ENCODE measurements around the gene RUVBL1.

DNA sequence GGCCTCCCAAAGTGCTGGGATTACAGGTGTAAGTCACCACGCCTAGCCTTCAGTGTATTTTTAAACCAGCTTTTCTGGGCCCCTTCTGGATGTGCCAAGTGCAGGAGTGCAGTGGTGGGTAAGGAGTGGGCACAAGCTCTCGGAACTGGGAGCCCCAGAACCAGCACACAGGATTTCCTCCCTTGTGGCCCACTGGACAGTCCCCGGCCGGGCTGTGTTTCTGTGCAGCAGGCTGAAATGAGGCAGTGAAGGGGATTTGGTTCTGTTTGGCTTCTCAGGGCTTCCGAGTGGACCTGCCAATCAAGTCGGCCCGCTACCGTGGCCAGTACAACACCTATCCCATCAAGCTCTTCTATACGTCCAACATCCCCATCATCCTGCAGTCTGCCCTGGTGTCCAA lies 56.9 kb downstream of the RUVBL1 start:
- TF ChIP-seq POLR2A (IDR thresholded peaks at IDR 0.05) = no peak
- TF ChIP-seq CTCF (IDR thresholded peaks at IDR 0.05) = no peak
- no peak for TF ChIP-seq EP300 (IDR thresholded peaks at IDR 0.05)

Data from ovary (tissue), 3 donors.